ENCODE data around the gene PJA2.

GRCh38 chr5:109304309-109304708, 105.5 kb downstream of the PJA2 start:
- TF ChIP-seq POLR2AphosphoS5 (IDR thresholded peaks at IDR 0.05; ENCODE audit: borderline replicate concordance, low read depth, low read length) = no peak
- no peak for TF ChIP-seq EZH2 (IDR thresholded peaks at IDR 0.05)

All from SK-N-MC (cell line).